Gastrocnemius medialis (tissue), 4 donors: ENCODE measurements around the gene HSD17B13. TPM values are rescaled to one million over a fixed set of nuclear protein-coding genes. Genes with fewer than 3 reads are reported as not detected.

ENCODE experiments used
- ATAC-seq, 2 donors: fragments of 150-250 bp; one replicate each; pipeline ENCODE4 v1.9.1; 2016
- DNase-seq, 2 donors: peaks; one replicate each; pipeline ENCODE4 v3.0.0-alpha.2; 2019
- H3K27ac ChIP-seq, 4 donors: fragments of 200-600 bp; sonication (generic); 1 replicate in 1 of 4; 2 replicates in 3 of 4; pipeline ENCODE4 v1.5.1; 2016 to 2018; ENCODE audit warnings: mild to moderate bottlenecking in 2 of 4, moderate library complexity in 1 of 4
- H3K27me3 ChIP-seq, 3 donors: fragments of 200-600 bp; sonication (generic) in 2 of 3; 1 replicate in 1 of 3; 2 replicates in 2 of 3; pipeline versions ENCODE4 v1.5.1 to v1.6.0; 2016 to 2019; ENCODE audit warnings: mild to moderate bottlenecking in 1 of 3, moderate library complexity in 1 of 3
- H3K36me3 ChIP-seq, 2 donors: fragments of 200-600 bp; sonication (generic) in 1 of 2; one replicate each; pipeline ENCODE4 v1.5.1; 2017 to 2018
- H3K4me1 ChIP-seq, 2 donors: fragments of 200-600 bp; sonication (generic) in 1 of 2; one replicate each; pipeline ENCODE4 v1.5.1; 2016 to 2017; ENCODE audit warnings: mild to moderate bottlenecking in 2 of 2
- H3K4me3 ChIP-seq, 4 donors: fragments of 200-600 bp; sonication (generic) in 3 of 4; 1 replicate in 1 of 4; 2 replicates in 3 of 4; pipeline ENCODE4 v1.5.1; 2016 to 2019; ENCODE audit warnings: mild to moderate bottlenecking in 2 of 4
- H3K9me3 ChIP-seq, 3 donors: fragments of 200-600 bp; sonication (generic) in 2 of 3; 1 replicate in 1 of 3; 2 replicates in 2 of 3; pipeline ENCODE4 v1.5.1; 2016 to 2019
- POLR2A ChIP-seq, 2 donors: fragments of 450-650 bp; IDR thresholded peaks; one replicate each; pipeline ENCODE4 v1.6.1; 2017; ENCODE audit warnings: antibody characterized with exemption in 2 of 2, mild to moderate bottlenecking in 2 of 2, moderate library complexity in 2 of 2
- in situ Hi-C, 4 donors: fragments of 200-750 bp; cut with MboI; loops; one replicate each; pipeline versions ENCODE4 v1.15.0 to v1.8.0; 2017; ENCODE audit warnings: low sequenced_read_pairs in 4 of 4
- intact Hi-C: fragments of 100-400 bp; cut with DNase I; formaldehyde crosslinking; loops from one replicate; pipeline ENCODE4 v1.15.1; 2023; ENCODE audit warnings: low total_unique reads
- microRNA-seq, 2 donors: library from miRNA; unstranded; fragments of <30 nt; microRNA quantifications; one replicate each; pipeline ENCODE4, GENCODE V29; 2016; ENCODE audit warnings: borderline replicate concordance in 2 of 2
- total RNA-seq, 4 donors: library from RNA; depleted of rRNA; stranded (reverse); fragments of >200 nt; gene quantifications; one replicate each; pipeline versions ENCODE4 v1.1.0 to v1.2.3, GENCODE V29; 2016
- TF ChIP-seq, protein P1 (sequence below), 5 experiments: fragments of 450-650 bp in 3 of 5; fragments of 200-600 bp in 2 of 5; sonication (generic) in 2 of 5; IDR thresholded peaks in 4 of 5; conservative IDR thresholded peaks in 1 of 5; 1 replicate in 4 of 5; 2 replicates in 1 of 5; pipeline ENCODE4 v1.5.1; 2016 to 2019; ENCODE audit warnings: antibody characterized with exemption in 5 of 5, mild to moderate bottlenecking in 3 of 5, moderate library complexity in 3 of 5

The HSD17B13 gene
- total RNA-seq, 4 donors from 2014 or later: 0.13 to 0.58 (median 0.28) TPM

DNA sequence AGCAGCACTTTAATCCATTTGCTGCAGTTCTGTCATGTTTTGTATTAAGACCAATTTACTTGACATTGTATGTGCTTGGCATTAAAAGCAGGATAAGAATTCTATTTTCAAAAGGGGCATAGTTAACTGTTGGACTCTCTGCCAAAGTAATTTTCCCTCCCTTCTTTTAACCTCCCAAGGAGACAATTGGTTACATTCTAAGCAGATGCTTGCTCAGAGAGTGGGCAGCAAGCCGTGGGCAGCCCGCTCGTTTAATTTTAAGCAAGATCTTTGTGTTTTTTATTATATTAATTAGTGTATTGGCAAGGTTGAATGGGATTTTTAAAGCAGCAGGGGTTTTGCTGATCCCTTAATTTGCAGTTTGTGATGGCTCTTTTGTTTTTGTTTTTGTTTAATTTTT lies 65.2 kb downstream of the HSD17B13 start:
- H3K9me3 ChIP-seq: no peaks in the 10 kb centered on the region
- no peak overlapping the region for H3K27ac ChIP-seq
- in situ Hi-C loops (no loop called here), intact Hi-C loops (no loop called here)
- TF ChIP-seq, protein P1, sequence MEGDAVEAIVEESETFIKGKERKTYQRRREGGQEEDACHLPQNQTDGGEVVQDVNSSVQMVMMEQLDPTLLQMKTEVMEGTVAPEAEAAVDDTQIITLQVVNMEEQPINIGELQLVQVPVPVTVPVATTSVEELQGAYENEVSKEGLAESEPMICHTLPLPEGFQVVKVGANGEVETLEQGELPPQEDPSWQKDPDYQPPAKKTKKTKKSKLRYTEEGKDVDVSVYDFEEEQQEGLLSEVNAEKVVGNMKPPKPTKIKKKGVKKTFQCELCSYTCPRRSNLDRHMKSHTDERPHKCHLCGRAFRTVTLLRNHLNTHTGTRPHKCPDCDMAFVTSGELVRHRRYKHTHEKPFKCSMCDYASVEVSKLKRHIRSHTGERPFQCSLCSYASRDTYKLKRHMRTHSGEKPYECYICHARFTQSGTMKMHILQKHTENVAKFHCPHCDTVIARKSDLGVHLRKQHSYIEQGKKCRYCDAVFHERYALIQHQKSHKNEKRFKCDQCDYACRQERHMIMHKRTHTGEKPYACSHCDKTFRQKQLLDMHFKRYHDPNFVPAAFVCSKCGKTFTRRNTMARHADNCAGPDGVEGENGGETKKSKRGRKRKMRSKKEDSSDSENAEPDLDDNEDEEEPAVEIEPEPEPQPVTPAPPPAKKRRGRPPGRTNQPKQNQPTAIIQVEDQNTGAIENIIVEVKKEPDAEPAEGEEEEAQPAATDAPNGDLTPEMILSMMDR (IDR thresholded peaks at IDR 0.05 in 4 of 5, conservative IDR thresholded peaks at IDR 0.05 in 1 of 5): no peak
- TF ChIP-seq POLR2A (IDR thresholded peaks at IDR 0.05): no peak
- no peak overlapping the region for H3K4me3 ChIP-seq
- H3K36me3 ChIP-seq: no peaks in the 10 kb centered on the region
- DNase-seq (no peak), ATAC-seq (no peak)
- no peaks in the 10 kb centered on the region for H3K4me1 ChIP-seq
- H3K27me3 ChIP-seq: no peaks in the 10 kb centered on the region

DNA sequence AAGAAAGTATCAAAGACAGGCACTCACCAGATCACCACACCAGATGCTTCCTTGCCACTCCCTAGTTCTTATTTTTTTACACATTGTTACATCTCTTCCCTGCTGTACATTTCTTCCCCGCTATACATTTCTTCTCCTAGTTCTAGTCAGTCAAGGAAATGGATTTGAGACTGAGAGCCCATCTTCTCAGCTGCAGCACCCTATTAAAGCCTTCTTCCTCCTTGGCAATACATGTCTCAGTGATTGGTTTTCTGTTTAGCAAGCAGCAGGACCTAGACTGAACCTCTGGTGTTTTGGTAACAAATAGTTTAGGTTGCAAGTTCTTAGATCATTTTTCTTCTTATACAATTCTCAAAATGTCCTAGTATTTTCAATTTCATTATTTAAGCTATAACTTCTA lies 66.9 kb downstream of the HSD17B13 start:
- DNase-seq (no peak), ATAC-seq (no peak)
- in situ Hi-C loops (no loop called here), intact Hi-C loops (no loop called here)
- Histone ChIP-seq H3K27me3 (no peaks in the 10 kb centered on the region), H3K9me3 (no peaks in the 10 kb centered on the region), H3K4me1 (no peaks in the 10 kb centered on the region), H3K27ac (no peak overlapping the region), H3K36me3 (no peaks in the 10 kb centered on the region), H3K4me3 (no peak overlapping the region)
- TF ChIP-seq POLR2A (IDR thresholded peaks at IDR 0.05): no peak
- TF ChIP-seq, protein P1 (IDR thresholded peaks at IDR 0.05 in 4 of 5, conservative IDR thresholded peaks at IDR 0.05 in 1 of 5): no peak

Small RNA genes within 50 kb of the gene (microRNA-seq; reads per million reads assigned to microRNA genes)
- 0 reads per million in 2 donors for gene MIR5705

Other genes starting within 250 kb of the HSD17B13 start
- 10 to 100 TPM; 15.5 to 19.4 (median 18.6) TPM for gene KLHL8, start 102.3 kb downstream of the HSD17B13 start, total RNA-seq
- gene HSD17B11, start 68.3 kb upstream of the HSD17B13 start, total RNA-seq: 10 to 100 TPM; 15.3 to 34.9 (median 19.2) TPM
- 10 to 100 TPM; 13.4 to 16.7 (median 15.8) TPM for gene NUDT9, start 99.7 kb upstream of the HSD17B13 start, total RNA-seq
- 100 to 1,000 TPM; 225 to 357 (median 273) TPM for gene SPARCL1, start 206.5 kb upstream of the HSD17B13 start, total RNA-seq